Fibroblast of mammary gland (primary cell): Measurements from ENCODE around the gene HASPIN.

Experiments
- DNase-seq: peaks from one replicate; pipeline ENCODE4 v3.0.0-alpha.2; 2010; ENCODE audit warnings: low read depth
- H3K4me3 ChIP-seq: 2 replicates; pipeline ENCODE4 v1.5.1; 2011; ENCODE audit warnings: low read depth, mild to moderate bottlenecking, low read length, moderate library complexity; ENCODE audit not compliant: control insufficient read depth
- TF ChIP-seq, protein P1 (sequence below): conservative IDR thresholded peaks from 2 replicates; pipeline ENCODE4 v1.5.1; 2011; ENCODE audit warnings: low read depth, low read length, inconsistent platforms; ENCODE audit not compliant: control insufficient read depth, insufficient read depth

The HASPIN gene

GRCh38 chr17:3735515-3735914, 11.8 kb downstream of the HASPIN start:
- DNase-seq = no peak
- TF ChIP-seq, protein P1, sequence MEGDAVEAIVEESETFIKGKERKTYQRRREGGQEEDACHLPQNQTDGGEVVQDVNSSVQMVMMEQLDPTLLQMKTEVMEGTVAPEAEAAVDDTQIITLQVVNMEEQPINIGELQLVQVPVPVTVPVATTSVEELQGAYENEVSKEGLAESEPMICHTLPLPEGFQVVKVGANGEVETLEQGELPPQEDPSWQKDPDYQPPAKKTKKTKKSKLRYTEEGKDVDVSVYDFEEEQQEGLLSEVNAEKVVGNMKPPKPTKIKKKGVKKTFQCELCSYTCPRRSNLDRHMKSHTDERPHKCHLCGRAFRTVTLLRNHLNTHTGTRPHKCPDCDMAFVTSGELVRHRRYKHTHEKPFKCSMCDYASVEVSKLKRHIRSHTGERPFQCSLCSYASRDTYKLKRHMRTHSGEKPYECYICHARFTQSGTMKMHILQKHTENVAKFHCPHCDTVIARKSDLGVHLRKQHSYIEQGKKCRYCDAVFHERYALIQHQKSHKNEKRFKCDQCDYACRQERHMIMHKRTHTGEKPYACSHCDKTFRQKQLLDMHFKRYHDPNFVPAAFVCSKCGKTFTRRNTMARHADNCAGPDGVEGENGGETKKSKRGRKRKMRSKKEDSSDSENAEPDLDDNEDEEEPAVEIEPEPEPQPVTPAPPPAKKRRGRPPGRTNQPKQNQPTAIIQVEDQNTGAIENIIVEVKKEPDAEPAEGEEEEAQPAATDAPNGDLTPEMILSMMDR = no peak
- no peak overlapping the region for H3K4me3 ChIP-seq

- DNase-seq = no peak
- H3K4me3 ChIP-seq = no peak overlapping the region
- TF ChIP-seq, protein P1 = no peak
These were observed 15.0 kb downstream of the HASPIN start for GRCh38 chr17:3738562-3739295.

- TF ChIP-seq, protein P1 = no peak
- no peak overlapping the region for H3K4me3 ChIP-seq
- no peak for DNase-seq
These were observed 15.9 kb downstream of the HASPIN start for GRCh38 chr17:3739422-3740124.

- TF ChIP-seq, protein P1 = no peak
- H3K4me3 ChIP-seq = no peak overlapping the region
- no peak for DNase-seq
These were observed 16.9 kb downstream of the HASPIN start for GRCh38 chr17:3740611-3741073.

DNA sequence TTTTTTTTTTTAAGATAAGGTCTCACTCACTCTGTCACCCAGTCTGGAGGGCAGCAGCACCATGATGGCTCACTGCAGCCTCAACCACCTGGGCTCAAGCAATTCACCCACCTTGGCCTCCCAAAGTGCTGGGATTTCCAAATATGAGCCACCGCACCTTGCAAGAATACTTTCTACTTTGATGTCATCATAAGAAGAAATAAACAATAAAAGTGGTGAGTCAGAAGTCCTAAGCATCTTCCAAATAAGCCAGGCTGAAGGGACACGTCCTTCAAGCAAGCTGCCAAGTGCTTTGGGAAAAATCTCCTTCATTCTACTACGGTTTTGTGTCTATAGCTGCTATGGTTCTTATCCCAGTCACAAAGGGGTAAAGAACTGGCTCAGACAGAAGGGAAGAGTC, 20.3 kb downstream of the HASPIN start:
- TF ChIP-seq, protein P1 = no peak
- H3K4me3 ChIP-seq = no peak overlapping the region
- DNase-seq = peak; percentile 35

- TF ChIP-seq, protein P1 = no peak
These were observed 21.4 kb downstream of the HASPIN start for GRCh38 chr17:3745071-3745470.

More at GRCh38 chr17:3745071-3745470, 21.4 kb downstream of the HASPIN start:
- no peak overlapping the region for H3K4me3 ChIP-seq
- no peak for DNase-seq
